Stimulated activated CD4-positive, alpha-beta T cell treated with anti-CD3 and anti-CD28 coated beads, Interleukin-4, amount 100 ng/mL, for 48 hours (primary cell): Measurements from ENCODE around the gene IL7R.
"Not testable (repeated sequence)": the region's sequence is repeated elsewhere in the genome, so short reads cannot be mapped to it uniquely, and the experiment has no call there.

Experiments
- DNase-seq, 2 donors: peaks; one replicate each; pipeline ENCODE4 v3.0.0-alpha.2; 2020; ENCODE audit warnings: low read depth in 2 of 2

IL7R gene

DNA sequence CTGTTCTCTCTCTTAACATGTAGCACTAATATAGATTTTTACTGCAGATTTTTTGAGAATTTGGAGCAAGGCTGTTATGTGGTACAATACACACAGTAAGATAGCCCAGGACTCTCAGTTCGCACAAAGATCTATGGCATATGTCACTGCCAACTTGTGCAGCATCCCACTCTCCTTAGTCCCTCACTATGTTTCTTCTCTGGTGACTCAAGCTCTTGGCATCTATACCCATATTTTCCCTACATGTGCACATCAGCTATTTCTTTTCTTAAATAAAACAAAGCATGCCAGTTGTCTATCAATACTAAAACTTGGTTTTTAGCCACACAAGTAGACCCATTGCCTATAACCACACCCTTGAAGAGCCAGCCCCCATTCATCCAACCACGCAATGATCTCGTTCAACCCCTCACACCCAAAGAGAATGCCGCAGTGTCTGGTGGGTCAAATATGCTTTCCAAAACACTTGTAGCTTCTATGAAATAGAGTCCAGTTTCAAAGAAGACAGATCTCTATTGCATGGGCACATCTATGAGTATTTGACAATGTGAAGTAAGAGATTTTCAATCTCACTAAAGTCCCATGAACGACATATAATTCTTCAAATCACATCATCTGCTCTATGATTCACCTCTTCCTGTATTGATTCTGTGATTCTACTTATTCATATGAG, 18.2 kb upstream of the IL7R start:
- no peak for DNase-seq

GRCh38 chr5:35842856-35843255, 13.8 kb upstream of the IL7R start:
- DNase-seq, result no peak

DNA sequence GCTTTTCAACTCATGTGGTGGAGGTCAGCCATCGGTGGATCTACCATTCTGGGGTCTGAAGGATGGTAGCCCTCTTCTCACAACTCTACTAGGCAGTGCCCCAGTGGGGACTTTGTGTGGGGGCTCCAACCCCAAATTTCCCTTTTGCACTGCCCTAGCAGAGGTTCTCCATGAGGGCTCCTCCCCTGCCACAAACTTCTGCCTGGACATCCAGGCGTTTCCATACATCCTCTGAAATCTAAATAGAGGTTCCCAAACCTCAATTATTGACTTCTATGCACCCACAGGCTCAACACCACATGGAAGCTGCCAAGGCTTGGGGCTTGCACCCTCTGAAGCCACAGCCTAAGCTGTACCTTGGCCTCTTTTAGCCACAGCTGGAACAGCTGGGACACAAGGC, 11.2 kb upstream of the IL7R start:
- DNase-seq, result not testable (repeated sequence)

DNA sequence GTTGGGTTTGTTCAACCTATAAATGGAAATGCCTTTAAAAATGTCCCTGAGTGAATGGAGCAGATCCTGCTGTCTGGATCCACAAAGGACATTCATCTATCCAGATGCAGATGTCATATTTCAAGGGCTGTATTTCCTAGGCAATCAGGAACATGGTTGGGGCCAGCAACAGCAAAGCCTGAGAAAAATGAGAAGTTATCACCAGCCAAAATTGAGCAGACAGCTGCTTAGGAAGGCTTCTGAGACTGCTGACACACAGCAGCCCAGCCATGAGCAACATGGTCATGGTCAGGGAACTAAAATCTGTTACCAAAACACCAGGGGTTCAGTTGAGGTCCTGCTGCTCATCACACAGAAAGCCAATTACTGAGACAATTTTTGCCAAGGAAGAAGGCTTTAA, 9.2 kb upstream of the IL7R start:
- no peak for DNase-seq

- no peak for DNase-seq
These were observed 8.7 kb upstream of the IL7R start for GRCh38 chr5:35847961-35848360.

GRCh38 chr5:35849860-35850259, 6.8 kb upstream of the IL7R start:
- no peak for DNase-seq

DNA sequence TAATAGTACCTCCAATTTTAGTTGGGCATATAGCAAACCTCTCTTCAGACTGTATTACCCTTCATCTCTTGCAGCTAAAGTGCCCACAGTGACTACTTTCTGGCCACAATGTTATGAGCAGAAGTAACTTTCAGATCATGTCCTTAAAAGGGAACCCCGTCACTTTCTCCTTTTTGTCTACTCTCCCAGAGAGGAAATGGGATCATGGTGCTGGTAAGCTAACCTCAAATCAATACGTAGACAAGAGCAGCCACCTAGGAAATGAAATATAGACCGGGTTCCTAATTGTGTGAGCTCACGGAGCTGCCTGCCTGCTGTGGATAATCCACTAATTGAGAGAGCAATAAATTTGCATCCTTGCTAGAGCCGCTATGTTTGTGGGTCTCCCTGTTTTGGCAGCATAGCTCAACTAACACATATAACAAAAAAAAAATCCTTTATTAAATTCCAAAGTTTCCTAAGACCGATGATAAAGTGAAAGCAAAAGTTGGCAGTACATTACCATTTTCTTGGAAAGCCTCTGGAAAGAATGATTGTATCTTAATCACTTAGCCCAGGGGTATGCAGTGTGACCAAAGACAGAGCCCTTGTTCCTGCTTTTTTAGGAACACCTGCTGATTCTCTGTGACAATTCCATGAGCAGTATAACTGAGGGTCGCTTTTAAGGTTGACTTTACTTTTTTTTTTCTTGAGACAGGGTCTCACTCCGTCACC, 5.6 kb upstream of the IL7R start:
- no peak for DNase-seq

DNA sequence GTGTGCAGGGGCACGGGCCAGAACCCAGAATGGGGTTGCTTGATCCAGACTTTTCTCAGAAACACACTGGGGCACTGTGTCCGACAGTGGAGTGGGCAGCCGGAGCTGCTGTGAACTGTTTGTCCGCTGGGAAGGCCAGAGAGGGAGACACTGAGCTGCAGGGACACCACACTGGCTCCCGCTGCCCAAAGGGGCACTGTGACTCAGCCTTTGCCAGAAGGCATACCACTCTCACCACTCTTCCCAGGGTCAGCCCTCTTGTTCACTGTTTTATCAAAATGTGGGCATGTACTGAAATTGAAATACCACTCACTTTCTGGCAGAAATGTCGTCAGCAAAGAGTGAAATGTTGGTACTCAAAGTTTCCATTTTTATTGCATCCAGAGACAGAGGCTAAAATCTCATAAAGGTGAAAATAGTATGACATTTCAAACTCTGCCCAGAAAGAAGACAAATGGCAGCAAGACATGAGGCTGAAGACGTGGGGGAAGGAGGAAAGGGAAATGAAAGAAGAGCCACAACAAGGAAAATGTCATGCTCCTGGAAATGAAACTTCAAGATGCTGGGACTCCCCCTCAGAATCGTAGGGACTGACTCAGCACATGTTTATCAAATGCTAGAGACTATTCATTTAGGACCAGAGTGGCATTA, 4.5 kb upstream of the IL7R start:
- peak in 1 of 2 donors; percentile 54 for DNase-seq

DNA sequence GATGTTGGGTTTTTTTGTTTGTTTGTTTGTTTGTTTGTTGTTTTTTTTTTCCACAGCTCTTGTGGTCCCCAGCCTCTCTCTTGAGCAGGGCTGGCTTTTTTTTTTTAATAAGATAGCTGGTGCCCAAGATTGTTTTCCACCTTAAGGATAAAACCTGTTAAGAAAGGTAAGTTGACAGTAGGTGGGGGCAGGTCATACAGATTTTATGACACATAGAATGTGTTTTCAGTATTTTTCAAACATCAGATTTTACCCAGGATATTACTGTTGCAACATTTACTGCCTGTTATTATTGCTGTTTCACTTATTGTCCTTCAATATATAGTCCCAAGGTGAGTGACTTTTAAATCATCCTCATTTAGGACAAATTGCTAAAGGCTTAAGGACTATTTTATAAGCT, 3.9 kb upstream of the IL7R start:
- DNase-seq, result no peak

DNA sequence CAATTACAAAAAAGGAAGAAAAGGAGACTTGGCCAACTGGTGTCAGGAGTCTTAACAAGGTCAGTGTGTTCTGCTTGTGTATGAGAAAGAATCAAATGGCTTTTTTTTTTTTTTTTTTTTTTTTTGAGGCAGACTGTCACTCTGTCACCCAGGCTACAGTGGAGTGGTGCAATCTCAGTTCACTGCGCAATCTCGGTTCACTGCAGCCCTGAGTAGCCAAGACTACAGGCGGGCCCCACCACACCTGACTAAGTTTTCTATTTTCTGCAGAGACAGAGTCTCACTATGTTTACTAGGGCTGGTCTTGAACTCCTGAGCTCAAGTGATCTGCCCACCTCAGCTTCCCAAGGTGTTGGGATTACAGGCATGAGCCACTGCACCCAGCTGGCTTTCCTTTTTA, 3.1 kb upstream of the IL7R start:
- DNase-seq, result peak; percentile 51 to 56

DNA sequence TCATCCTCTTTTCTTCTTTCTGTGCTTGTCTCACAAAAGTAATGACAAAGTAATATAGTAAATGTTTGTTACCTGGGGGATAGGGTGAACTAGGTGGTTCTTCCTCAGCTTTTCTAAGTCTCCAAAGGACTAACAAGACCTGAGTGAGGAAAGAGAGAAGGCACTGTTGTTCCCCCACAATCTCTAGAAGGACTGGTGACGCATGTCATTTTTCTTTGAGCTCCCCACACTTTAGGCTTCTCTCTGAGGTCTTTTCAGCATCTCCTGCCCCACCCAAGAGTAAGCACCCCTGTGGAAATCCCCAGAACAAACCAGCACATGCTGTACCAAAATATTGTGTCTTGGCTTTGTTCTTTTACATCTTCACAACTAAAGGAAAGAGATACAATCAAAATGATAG, 2.4 kb upstream of the IL7R start:
- DNase-seq, result peak in 1 of 2 donors; percentile 60

GRCh38 chr5:35855187-35855586, 1.5 kb upstream of the IL7R start:
- no peak for DNase-seq

- DNase-seq, result not testable (repeated sequence)
These were observed 416 bp upstream of the IL7R start for GRCh38 chr5:35856186-35856764.

DNA sequence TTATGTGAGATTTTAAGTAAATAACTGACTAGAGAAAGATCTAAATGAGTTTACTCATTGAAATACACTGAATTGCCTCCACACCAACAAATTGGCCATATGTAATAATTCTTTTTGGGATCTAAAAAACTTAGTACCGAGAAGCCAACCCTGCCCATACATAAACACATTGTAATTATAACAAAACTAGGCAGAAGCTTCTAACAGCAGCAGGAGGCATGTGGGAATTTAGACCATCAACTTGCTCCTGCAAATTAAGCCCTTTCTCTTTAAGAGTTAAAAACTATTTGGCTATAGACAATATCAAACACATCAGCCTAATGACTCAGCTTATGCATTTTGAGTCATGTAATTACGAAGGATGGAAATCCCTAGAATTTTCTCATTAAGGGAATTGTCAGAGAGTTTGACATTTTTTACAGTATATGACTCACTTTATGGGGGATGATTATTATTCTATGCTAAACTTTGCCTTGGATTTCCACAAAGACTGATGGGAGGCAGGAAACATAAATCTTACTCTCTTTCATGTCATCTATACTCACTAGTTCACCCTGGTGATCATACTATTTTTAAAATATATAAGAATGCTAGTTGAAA, 1.0 kb downstream of the IL7R start:
- DNase-seq, result no peak

GRCh38 chr5:35859101-35859661, 2.5 kb downstream of the IL7R start:
- DNase-seq, result no peak

- DNase-seq, result no peak
These were observed 4.0 kb downstream of the IL7R start for GRCh38 chr5:35860686-35861085.

DNA sequence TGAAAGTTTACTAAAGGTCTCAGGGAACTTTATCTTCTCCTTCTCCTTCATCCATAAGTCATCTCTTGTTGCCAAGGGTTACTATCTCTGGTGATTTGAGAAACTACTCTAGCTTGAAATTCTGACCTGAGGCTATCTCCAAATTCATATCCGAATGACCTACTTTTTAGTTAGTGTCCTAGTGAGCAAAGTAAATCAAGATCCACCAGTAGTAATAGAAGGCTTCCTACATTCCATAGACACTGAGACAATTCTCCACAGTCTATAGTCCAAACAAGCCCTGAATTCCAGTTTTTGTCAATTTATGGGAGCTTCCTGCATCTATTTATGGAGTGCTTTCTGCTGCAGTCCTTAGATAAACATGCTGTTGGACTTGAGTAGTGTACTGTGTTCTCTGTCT, 5.0 kb downstream of the IL7R start:
- no peak for DNase-seq

GRCh38 chr5:35862126-35862525, 5.4 kb downstream of the IL7R start:
- DNase-seq, result no peak

DNA sequence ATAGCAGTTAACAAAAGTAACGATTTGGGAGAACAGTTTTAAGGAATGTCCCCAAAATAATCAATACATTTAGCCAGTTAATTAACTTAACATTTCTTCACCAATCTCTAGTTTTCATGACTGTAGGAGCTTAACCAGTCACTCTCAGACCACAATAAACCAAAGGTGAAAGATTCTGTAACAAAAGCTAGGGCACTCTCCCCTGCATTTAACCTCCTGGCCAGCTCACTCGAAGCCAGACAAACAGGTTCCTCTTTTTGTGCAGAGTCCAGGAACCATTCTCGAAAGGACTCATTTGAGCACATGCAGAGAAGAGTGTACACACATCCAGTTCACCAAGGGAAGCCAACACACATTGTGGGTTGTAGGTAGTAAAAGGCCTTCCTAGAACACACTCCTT, 6.5 kb downstream of the IL7R start:
- DNase-seq, result no peak

GRCh38 chr5:35867998-35868397, 11.3 kb downstream of the IL7R start:
- DNase-seq, result no peak

GRCh38 chr5:35869685-35870277, 13.1 kb downstream of the IL7R start:
- DNase-seq, result no peak

GRCh38 chr5:35870605-35871004, 13.9 kb downstream of the IL7R start:
- DNase-seq, result no peak
